GM21528 (cell line): Measurements from ENCODE around the gene HDAC2.
A peak's percentile ranks its signal among the peaks of the same experiment; 100 is the strongest.
"Not testable (repeated sequence)": the region's sequence is repeated elsewhere in the genome, so short reads cannot be mapped to it uniquely, and the experiment has no call there.

Source experiments
- ATAC-seq: cut with Tn5 transposase; IDR thresholded peaks from one replicate; pipeline ENCODE4 v1.9.1; 2021; ENCODE audit warnings: mild to moderate bottlenecking, moderate library complexity; ENCODE audit not compliant: unreplicated experiment, low FRiP score

HDAC2 gene

GRCh38 chr6:113970805-113971676 lies at the start of gene HDAC2:
TSS of gene HDAC2 (minus strand) at chr6:113971148. CDS start at chr6:113970908, 240 bp downstream.
- peak; percentile 86 for ATAC-seq

- ATAC-seq = no peak
These were observed 49.2 kb upstream of the HDAC2 start for GRCh38 chr6:114020196-114020595.

- ATAC-seq = not testable (repeated sequence)
These were observed 46.2 kb upstream of the HDAC2 start for GRCh38 chr6:114017146-114017545.

- not testable (repeated sequence) for ATAC-seq
These were observed 43.2 kb upstream of the HDAC2 start for GRCh38 chr6:114014106-114014505.

GRCh38 chr6:114011486-114011885 lies 40.5 kb upstream of the HDAC2 start:
- ATAC-seq = not testable (repeated sequence)

DNA sequence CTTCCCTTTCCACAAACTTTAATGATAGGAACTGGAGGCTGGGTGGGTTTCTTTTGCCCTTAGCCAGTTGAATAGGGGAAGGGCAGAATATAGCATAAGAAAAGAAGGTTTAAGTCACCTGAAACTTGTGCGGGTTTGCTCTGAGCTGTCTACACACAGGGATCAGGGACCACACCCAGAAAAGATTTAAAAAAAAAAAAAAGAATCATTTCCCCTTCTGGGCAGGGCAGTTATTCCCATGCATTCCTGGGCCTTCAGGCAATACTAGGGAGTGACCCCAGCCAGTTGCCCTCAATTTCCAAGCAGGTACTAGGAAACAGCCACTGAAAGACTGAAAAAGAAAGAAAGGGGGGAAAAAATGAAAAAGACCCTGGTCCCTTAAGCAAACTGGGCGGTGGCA lies 39.6 kb upstream of the HDAC2 start:
- no peak for ATAC-seq

- no peak for ATAC-seq
These were observed 38.2 kb upstream of the HDAC2 start for GRCh38 chr6:114009192-114009591.

DNA sequence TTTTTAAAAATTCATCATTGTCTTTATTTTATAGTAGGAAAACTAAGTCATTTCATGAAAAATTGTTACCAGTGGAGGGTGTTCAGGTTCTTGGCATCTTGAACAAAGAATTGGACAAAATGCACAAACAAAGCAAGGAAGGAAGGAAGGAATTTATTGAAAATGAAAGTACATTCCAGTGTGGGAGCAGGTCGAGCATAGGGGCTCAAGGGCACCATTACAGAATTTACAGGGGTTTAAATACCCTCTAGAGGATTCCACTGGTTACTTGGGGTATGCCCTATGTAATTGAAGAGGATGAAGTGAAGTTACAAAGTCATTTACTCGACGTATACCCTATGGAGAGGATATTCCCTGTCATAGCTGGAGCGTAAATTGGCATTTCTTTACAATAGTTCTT lies 37.4 kb upstream of the HDAC2 start:
- no peak for ATAC-seq

DNA sequence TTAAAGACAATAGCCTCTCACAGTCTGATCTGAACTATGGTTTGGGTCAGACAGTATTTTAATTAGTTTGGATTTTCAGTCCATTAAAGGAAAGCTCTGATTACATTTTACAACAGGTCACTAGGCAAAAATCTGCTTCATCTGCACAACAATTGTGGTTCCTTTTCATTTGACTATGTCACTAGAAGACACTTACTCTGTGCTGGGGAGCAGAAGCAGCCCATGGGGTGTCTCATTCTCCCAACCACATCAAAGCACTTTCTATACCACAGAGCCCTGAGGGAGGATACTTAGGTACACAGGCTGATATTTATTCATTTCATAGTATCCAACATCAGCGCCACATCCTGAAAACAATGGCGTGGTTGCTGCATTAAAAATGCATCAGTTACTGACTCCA lies 36.6 kb upstream of the HDAC2 start:
- ATAC-seq = no peak

GRCh38 chr6:114001354-114001753 lies 30.4 kb upstream of the HDAC2 start:
- no peak for ATAC-seq

GRCh38 chr6:114000069-114000468 lies 29.1 kb upstream of the HDAC2 start:
- ATAC-seq = no peak

DNA sequence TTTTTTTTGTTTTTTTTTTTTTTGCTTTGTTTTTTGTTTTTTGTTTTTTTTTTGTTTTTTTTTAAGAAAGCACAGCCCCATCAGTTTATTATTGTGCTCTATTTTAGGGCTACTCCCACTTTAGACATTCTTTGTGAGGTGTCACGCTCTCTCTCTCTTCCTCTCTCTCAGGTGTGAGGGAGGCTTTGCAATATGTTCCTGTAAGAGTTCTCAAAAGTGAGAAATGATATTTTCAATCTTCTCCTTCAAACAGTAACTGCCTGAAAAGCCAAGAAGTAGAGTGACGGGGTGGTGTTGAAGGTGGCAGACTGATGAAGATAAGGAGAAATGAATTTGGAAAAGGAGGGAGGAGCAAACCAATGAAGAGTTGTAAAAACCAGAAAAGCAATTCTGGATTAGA lies 28.3 kb upstream of the HDAC2 start:
- ATAC-seq = no peak

DNA sequence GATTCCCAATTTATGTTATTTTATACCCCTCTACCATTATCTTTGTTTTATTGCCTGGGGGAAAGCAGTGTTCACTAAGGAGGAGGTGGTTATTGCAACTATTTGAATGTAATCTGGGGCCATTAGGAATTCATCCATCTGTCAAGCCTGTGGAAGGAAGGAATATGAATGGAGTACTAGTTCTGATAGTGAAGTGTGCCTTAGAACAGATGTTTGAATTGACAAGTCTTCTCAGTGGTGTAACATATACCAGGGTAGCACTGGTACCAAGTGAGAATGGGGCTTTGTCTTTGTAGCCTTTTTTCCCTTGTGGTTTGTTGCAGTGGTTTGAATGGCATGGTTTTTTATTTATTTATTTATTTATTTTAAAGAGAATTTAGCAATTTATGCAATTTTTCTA lies 27.9 kb upstream of the HDAC2 start:
- no peak for ATAC-seq

DNA sequence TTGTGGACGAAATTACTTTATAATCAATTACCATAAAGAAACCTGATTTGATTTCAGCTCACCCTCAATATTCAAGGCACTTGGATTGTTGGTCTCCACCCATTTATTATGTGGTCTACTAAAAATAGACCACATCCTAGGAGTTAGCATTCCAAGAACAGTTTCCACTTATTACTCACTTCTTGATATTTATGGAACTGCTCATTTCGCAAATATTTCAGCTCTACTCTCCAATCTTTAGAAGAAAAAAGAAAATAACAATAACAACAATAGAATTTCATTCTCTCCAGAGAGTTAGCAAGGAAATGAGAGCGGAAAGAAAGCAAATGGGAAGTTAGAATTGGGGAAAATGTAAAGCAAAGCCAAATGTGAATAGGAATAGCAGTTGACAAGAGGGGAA lies 26.2 kb upstream of the HDAC2 start:
- no peak for ATAC-seq

- ATAC-seq = no peak
These were observed 24.7 kb upstream of the HDAC2 start for GRCh38 chr6:113995634-113996033.

GRCh38 chr6:113994934-113995342 lies 24.0 kb upstream of the HDAC2 start:
- no peak for ATAC-seq

- ATAC-seq = no peak
These were observed 18.7 kb upstream of the HDAC2 start for GRCh38 chr6:113989675-113990074.

DNA sequence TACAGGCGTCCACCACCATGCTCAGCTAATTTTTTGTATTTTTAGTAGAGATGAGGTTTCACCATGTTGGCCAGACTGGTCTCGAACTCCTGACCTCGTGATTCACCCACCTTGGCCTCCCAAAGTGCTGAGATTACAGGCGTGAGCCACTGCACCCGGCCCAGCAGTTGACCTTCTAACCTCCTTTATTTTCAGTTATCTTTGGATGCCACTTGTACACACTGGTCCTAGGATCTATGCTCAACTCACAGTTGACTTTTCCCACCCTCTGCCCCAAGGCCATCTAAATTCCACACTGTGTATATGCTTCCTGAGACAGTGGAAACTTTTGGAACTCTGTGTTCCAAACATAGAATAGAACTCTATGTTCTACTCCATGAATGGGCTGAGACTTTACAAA lies 11.7 kb upstream of the HDAC2 start:
- not testable (repeated sequence) for ATAC-seq

DNA sequence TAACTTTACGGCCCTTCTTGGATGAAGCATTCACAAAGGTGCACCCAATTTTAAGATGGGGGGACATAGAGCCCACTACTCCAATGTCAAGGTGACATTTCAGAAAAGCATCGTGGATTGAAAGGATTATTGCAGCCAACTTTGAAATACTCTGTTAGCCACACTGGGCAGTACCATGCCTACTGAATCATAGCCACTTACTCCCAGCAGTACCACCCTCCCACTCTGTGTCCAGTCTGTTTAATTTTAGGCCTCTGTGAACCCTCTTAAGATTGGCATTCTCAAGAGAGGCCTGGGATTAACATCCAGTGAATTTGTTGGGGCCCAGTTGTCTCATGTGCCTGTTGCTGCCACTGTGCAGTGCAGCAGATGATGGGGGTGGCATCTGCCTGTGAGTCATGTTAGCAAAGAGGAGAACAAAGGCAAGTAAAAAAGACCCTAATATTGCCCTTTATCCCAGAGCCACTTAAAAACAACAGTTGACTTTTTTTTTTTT lies 11.2 kb upstream of the HDAC2 start:
- ATAC-seq = no peak

- no peak for ATAC-seq
These were observed 10.1 kb upstream of the HDAC2 start for GRCh38 chr6:113980937-113981554.

DNA sequence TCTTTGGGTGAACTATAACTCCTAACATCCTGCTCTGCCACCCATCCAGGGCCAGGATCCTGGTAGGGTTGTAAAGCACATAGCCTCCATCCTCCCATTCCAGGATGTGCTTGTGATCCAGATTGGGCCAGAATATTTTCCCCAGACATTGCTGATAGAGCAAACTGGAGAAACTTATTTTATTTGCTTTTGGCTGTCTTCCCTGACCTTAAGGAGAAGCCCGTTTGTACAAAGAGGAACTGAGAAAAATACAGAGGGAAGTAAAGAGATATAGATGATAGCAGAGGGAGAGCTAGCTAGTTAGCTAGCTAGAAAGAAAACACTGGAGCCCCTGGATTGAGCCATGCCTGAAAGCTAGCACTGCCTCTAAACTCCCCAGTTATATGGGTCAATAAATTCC lies 9.0 kb upstream of the HDAC2 start:
- ATAC-seq = no peak
